Psoas muscle (tissue), 8 donors: ENCODE data around the gene MCRIP2. TPM values are rescaled to one million over a fixed set of nuclear protein-coding genes. Genes with fewer than 3 reads are reported as not detected.

Source experiments
- ATAC-seq, 4 donors: fragments of 200-7000 bp; cut with Tn5 transposase; one replicate each; pipeline ENCODE4 v1.9.1; 2020; ENCODE audit warnings: moderate library complexity in 3 of 4, mild to moderate bottlenecking in 2 of 4
- DNase-seq, 2 donors: peaks; one replicate each; pipeline ENCODE4 v3.0.0-alpha.2; 2020
- H3K27ac ChIP-seq: fragments of 200-600 bp; one replicate; pipeline ENCODE4 v1.8.0; 2022
- H3K27me3 ChIP-seq, 3 donors: fragments of 200-600 bp in 1 of 3; one replicate each; pipeline versions ENCODE4 v1.6.1 to v1.8.0; 2013 to 2022; ENCODE audit warnings: low read length in 2 of 3, mild to moderate bottlenecking in 2 of 3, moderate library complexity in 1 of 3; ENCODE audit not compliant: insufficient read depth in 3 of 3
- H3K36me3 ChIP-seq, 2 donors: fragments of 200-600 bp in 1 of 2; one replicate each; pipeline versions ENCODE4 v1.6.1 to v1.8.0; 2013 to 2022; ENCODE audit warnings: low read depth in 1 of 2, mild to moderate bottlenecking in 1 of 2, moderate library complexity in 1 of 2; ENCODE audit not compliant: insufficient read depth in 1 of 2
- H3K4me1 ChIP-seq: fragments of 200-600 bp; one replicate; pipeline ENCODE4 v1.8.0; 2022
- H3K4me3 ChIP-seq: fragments of 200-600 bp; one replicate; pipeline ENCODE4 v1.8.0; 2022; ENCODE audit warnings: mild to moderate bottlenecking
- H3K9me3 ChIP-seq: fragments of 200-600 bp; one replicate; pipeline ENCODE4 v1.8.0; 2022
- WGBS, 3 donors: extraction: QIAGEN DNeasy Blood & Tissue Kit; methylation state at CpG; one replicate each; pipeline versions ENCODE4 v1.1.6 to v1.1.7; 2013; 5-methylcytosine and 5-hydroxymethylcytosine counted together
- intact Hi-C, 2 donors: fragments of 100-400 bp; cut with DNase I; formaldehyde crosslinking; loops; one replicate each; pipeline versions ENCODE4 v1.11.0 to v1.14.2; 2022
- polyA plus RNA-seq, 3 donors: library from polyadenylated mRNA; stranded (reverse); fragments of 200-250 nt; gene quantifications; one replicate each; pipeline ENCODE4 v1.2.3, GENCODE V29; 2013
- total RNA-seq, 4 donors: library from RNA; stranded (reverse); fragmentation: NEBNext Ultra II Directional in 2 of 4; extraction: Animal tissue kit (Norgen Biotek cat#: 25700) in 2 of 4; gene quantifications; one replicate each; pipeline versions ENCODE4 v1.2.1 to v1.2.4, GENCODE V29; 2021 to 2023
- TF ChIP-seq, protein P1 (sequence below): fragments of 200-600 bp; IDR thresholded peaks from one replicate; pipeline ENCODE4 v1.8.0; 2022; ENCODE audit warnings: antibody characterized with exemption
- donor health status: healthy with polysubstance abuse.
- donor health status: DM: no; HTN: no; CAD: no; lungs with moderate emphysema.
- donor health status: Bipolar disorder and iron deficiency.
- donor health status: healthy.
- donor health status: DM: yes; HTN: yes; CAD: no.
- donor health status: DM: no; HTN: no; CAD: no.
- donor health status: DM: no; HTN: no; CAD: no.
- donor health status: DM: yes; HTN: yes; CAD: no.

Gene MCRIP2
- total and polyA plus RNA-seq, 7 donors, result 61.6 to 124 (median 80.2) TPM

DNA sequence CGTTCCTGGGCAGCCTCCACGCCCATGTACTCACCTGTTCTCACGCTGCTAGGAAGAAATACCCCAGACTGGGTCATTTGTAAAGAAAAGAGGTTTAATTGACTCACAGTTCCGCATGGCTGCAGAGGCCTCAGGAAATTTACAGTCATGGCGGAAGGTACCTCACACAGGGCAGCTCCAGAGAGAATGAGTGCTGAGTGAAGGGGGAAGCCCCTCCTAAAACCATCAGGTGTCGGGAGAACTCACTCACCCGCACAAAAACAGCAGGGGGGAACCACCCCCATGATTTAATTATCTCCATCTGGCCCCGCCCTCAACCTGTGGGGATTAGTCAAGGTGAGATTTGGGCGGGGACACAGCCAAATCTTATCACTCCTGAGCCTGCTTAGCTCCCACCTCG lies 33.6 kb upstream of the MCRIP2 start:
- Histone ChIP-seq H3K36me3 (no peaks in the 10 kb centered on the region), H3K4me3 (no peak overlapping the region), H3K4me1 (peaks cover 23% of the 10 kb centered on the region), H3K27me3 (no peaks in the 10 kb centered on the region), H3K9me3 (no peaks in the 10 kb centered on the region), H3K27ac (no peak overlapping the region)
- ATAC-seq (no peak), DNase-seq (no peak)
- TF ChIP-seq, protein P1, sequence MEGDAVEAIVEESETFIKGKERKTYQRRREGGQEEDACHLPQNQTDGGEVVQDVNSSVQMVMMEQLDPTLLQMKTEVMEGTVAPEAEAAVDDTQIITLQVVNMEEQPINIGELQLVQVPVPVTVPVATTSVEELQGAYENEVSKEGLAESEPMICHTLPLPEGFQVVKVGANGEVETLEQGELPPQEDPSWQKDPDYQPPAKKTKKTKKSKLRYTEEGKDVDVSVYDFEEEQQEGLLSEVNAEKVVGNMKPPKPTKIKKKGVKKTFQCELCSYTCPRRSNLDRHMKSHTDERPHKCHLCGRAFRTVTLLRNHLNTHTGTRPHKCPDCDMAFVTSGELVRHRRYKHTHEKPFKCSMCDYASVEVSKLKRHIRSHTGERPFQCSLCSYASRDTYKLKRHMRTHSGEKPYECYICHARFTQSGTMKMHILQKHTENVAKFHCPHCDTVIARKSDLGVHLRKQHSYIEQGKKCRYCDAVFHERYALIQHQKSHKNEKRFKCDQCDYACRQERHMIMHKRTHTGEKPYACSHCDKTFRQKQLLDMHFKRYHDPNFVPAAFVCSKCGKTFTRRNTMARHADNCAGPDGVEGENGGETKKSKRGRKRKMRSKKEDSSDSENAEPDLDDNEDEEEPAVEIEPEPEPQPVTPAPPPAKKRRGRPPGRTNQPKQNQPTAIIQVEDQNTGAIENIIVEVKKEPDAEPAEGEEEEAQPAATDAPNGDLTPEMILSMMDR, result no peak
- 84 to 91% (median 87%) methylated on average over 10 of the region's 10 CpGs for WGBS, 3 donors
- intact Hi-C loops, result no loop called here

DNA sequence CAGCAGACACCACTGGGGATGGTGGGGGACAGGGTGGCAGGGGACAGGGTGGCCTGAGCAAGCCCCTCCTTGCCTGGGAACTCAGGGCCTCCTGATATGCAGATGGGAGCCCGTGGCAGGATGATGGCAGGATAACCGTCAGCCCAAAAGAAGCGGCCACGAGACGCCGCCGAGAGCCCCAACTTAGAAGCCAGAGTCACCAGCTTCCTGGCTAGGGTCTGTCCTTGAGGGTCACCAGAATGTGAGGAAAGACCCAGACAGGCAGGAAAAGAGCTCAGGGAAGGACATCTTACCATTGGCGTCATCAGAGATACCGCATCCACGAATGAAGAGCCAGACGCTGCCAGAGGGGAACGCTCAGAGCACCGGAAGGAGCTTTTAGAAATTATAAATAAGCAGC lies 32.3 kb upstream of the MCRIP2 start:
- no peaks in the 10 kb centered on the region for H3K27me3 ChIP-seq
- WGBS, 3 donors, result 87 to 95% (median 90%) methylated on average over 13 of the region's 13 CpGs
- TF ChIP-seq, protein P1, result no peak
- H3K36me3 ChIP-seq, result no peaks in the 10 kb centered on the region
- DNase-seq (no peak), ATAC-seq (no peak)
- H3K27ac ChIP-seq, result no peak overlapping the region
- peaks cover 23% of the 10 kb centered on the region for H3K4me1 ChIP-seq
- no peak overlapping the region for H3K4me3 ChIP-seq
- intact Hi-C loops, result no loop called here
- no peaks in the 10 kb centered on the region for H3K9me3 ChIP-seq

DNA sequence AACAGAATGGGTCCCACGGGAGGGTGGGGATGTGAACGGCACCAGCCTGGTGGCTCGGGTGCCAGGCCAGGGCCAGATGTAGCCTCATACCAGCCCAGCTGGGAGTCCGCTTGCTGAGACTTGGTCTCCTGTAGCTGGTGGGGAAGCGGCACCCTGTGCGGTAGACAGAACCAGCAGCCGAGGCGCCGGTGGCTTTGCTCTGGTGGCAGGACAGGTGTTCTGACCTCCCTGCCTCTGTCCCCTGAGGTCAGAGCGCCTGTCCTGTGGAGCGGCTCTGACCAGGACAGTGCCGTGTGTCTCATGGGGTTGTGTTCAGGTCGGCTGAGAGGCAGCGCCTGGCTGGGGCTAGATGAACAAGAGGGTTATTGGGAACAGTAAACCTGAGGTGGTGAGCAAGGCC lies 31.6 kb upstream of the MCRIP2 start:
- DNase-seq (no peak), ATAC-seq (peak; percentile 40 to 60 (median 48))
- intact Hi-C loops, result loop anchor here in 1 of 2 donors (2.0 kb wide), 1 partner anchor 31 kb away; no protein-coding TSS in a partner anchor
- H3K4me3 ChIP-seq, result no peak overlapping the region
- H3K27me3 ChIP-seq, result no peaks in the 10 kb centered on the region
- H3K36me3 ChIP-seq, result peaks cover 0 to 4% of the 10 kb centered on the region in 2 donors
- TF ChIP-seq, protein P1, result no peak
- H3K4me1 ChIP-seq, result peaks cover 23% of the 10 kb centered on the region
- H3K9me3 ChIP-seq, result no peaks in the 10 kb centered on the region
- 80 to 84% (median 80%) methylated on average over 14 of the region's 14 CpGs for WGBS, 3 donors
- H3K27ac ChIP-seq, result peak overlapping the region; percentile 55

DNA sequence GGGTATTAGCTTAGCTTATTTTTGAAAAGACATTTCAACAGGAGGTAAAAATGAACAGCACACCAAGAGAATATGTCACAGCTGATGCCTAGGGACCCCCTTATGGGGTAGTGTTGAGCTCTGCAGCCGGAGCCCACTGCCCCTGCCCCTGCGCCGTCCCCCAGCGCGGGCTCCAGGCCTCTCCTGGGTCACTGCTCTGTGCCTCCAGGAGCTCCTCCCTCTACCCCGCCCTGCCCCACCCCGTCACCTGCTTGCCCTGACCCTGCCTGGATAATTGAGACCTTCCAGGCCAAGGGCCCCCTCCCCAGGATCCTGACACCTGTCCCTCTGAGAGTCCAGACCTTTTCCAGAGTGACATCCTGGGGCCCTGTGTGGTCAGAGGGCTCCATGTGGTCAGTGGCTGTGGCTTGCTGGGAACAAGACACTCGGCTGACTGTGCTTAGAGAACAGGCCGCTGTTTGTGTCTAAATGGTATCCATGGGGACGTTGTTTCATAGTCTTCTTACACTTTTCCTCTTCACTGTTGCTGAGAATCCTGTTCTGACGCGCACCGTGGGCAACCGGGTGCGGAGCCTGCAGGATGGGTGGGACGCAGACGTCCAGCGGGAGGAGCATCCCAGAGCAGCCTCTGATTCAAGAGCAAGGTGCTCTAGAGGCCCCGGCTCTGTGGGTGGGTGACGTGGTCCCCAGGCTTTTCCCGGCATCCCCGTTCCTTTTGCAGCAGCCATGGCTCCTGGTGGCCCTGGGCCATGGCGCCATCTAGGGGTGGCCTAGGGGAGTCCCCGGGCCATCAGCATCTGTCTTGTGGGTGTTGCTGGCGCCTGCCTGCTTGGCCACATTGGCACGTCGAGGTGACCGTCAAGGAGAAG lies 30.9 kb upstream of the MCRIP2 start:
- H3K4me1 ChIP-seq, result peaks cover 18% of the 10 kb centered on the region
- TF ChIP-seq, protein P1, result peak; percentile 73
- peak overlapping the region; percentile 55 for H3K27ac ChIP-seq
- intact Hi-C loops, result loop anchor here in 1 of 2 donors (2.0 kb wide), 1 partner anchor 32 kb away; no protein-coding TSS in a partner anchor
- WGBS, 3 donors, result 59 to 74% (median 67%) methylated on average over 28 of the region's 28 CpGs
- no peaks in the 10 kb centered on the region for H3K9me3 ChIP-seq
- no peaks in the 10 kb centered on the region for H3K27me3 ChIP-seq
- ATAC-seq (peak; percentile 90 to 99 (median 94)), DNase-seq (peak; percentile 75 to 84)
- no peak overlapping the region for H3K4me3 ChIP-seq
- H3K36me3 ChIP-seq, result peaks cover 0 to 6% of the 10 kb centered on the region in 2 donors
